PC-9 (cell line): ENCODE results near the gene HOXA9. TPM values are rescaled to one million over a fixed set of nuclear protein-coding genes. Genes with fewer than 3 reads are reported as not detected.

ENCODE experiments used
- BruUV-seq: library from RNA; stranded (reverse); fragments of 400-500 nt; replicated peaks from 2 replicates; lab custom pipeline; 2021; lab: Mats Ljungman, UMichigan
- CTCF ChIA-PET: fragments of 300-600 bp; sonication (Branson Sonifier 250); formaldehyde crosslinking; loops from one replicate; lab custom pipeline; 2022; ENCODE audit warnings: antibody characterized with exemption; lab: Charles Lee
- POLR2A ChIA-PET: fragments of 300-600 bp; sonication (Branson Sonifier 250); formaldehyde crosslinking; loops from one replicate; lab custom pipeline; 2022; ENCODE audit warnings: antibody characterized with exemption; ENCODE audit not compliant: unreplicated experiment; lab: Charles Lee
- DNase-seq, 2 experiments: peaks; one replicate each; pipeline versions ENCODE4 v3.0.0 to v3.0.0-alpha.2; 2015 to 2022; ENCODE audit warnings: mixed read lengths in 1 of 2
- H2AFZ ChIP-seq: fragments of 200-600 bp; sonication (generic); 2 replicates; pipeline ENCODE4 v1.8.1; 2017; ENCODE audit warnings: antibody characterized with exemption
- H3F3A ChIP-seq: fragments of 200-600 bp; sonication (generic); 2 replicates; pipeline ENCODE4 v1.8.1; 2017; ENCODE audit warnings: antibody characterized with exemption, mild to moderate bottlenecking, low read depth; ENCODE audit not compliant: insufficient read depth
- H3K27ac ChIP-seq: fragments of 200-600 bp; sonication (generic); 2 replicates; pipeline ENCODE4 v1.6.1; 2016; ENCODE audit warnings: mixed run types
- H3K27me3 ChIP-seq: fragments of 200-600 bp; sonication (generic); 2 replicates; pipeline ENCODE4 v1.6.1; 2016; ENCODE audit warnings: low read depth, mixed run types; ENCODE audit not compliant: insufficient read depth
- H3K36me3 ChIP-seq: fragments of 200-600 bp; sonication (generic); 2 replicates; pipeline ENCODE4 v1.6.1; 2016; ENCODE audit warnings: low read depth, mixed run types
- H3K4me1 ChIP-seq: fragments of 200-600 bp; sonication (generic); replicated peaks from 2 replicates; pipeline ENCODE4 v1.6.1; 2016; ENCODE audit warnings: mixed run types; ENCODE audit not compliant: insufficient read depth
- H3K4me2 ChIP-seq: fragments of 200-600 bp; sonication (generic); 2 replicates; pipeline ENCODE4 v1.6.1; 2017; ENCODE audit warnings: mixed run types
- H3K4me3 ChIP-seq: fragments of 200-600 bp; sonication (generic); 2 replicates; pipeline ENCODE4 v1.6.1; 2016; ENCODE audit warnings: mixed run types
- H3K79me2 ChIP-seq: fragments of 200-600 bp; sonication (generic); 2 replicates; pipeline ENCODE4 v1.6.1; 2017; ENCODE audit warnings: low read depth, mixed run types
- H3K9me2 ChIP-seq: fragments of 200-600 bp; sonication (generic); 2 replicates; pipeline ENCODE4 v1.8.1; 2017; ENCODE audit warnings: mild to moderate bottlenecking; ENCODE audit not compliant: insufficient read depth
- H3K9me3 ChIP-seq: fragments of 200-600 bp; sonication (generic); 2 replicates; pipeline ENCODE4 v1.8.1; 2016; ENCODE audit warnings: low read depth; ENCODE audit not compliant: insufficient read depth
- H4K20me1 ChIP-seq: fragments of 200-600 bp; sonication (generic); 2 replicates; pipeline ENCODE4 v1.8.1; 2017; ENCODE audit not compliant: insufficient read depth
- EZH2 ChIP-seq: fragments of 200-600 bp; sonication (generic); IDR thresholded peaks from 2 replicates; pipeline ENCODE4 v1.8.0; 2017; ENCODE audit warnings: antibody characterized with exemption, low read depth
- intact Hi-C: fragments of 100-400 bp; cut with micrococcal nuclease; formaldehyde crosslinking; loops from one replicate; pipeline ENCODE4 v1.10.0; 2022; ENCODE audit not compliant: unreplicated experiment
- total RNA-seq: library from RNA; stranded (reverse); gene quantifications from 2 replicates; pipeline ENCODE4 v1.2.3, GENCODE V29; 2021
- TF ChIP-seq, protein P1 (sequence below): fragments of 200-600 bp; sonication (generic); conservative IDR thresholded peaks from 2 replicates; pipeline ENCODE4 v1.6.1; 2017; ENCODE audit warnings: mixed run types, antibody characterized with exemption, mild to moderate bottlenecking, moderate library complexity

The HOXA9 gene
- total RNA-seq, 1 experiment from 2014 or later: 2.5 TPM

- no peaks in the 10 kb centered on the region for H3K79me2 ChIP-seq
- DNase-seq: no peak
- H3K4me1 ChIP-seq: peaks cover 4% of the 10 kb centered on the region
- intact Hi-C loops: no loop called here
- H3K9me2 ChIP-seq: no peaks in the 10 kb centered on the region
- H3K4me3 ChIP-seq: no peak overlapping the region
- H3K4me2 ChIP-seq: no peak overlapping the region
- ChIA-PET POLR2A (no interaction called here), CTCF (interaction anchor here (0.6 kb wide), 1 partner anchor 291 kb away, joined by 4 read pairs; no protein-coding TSS in a partner anchor)
- H3K9me3 ChIP-seq: no peaks in the 10 kb centered on the region
- no peaks in the 10 kb centered on the region for H3K27me3 ChIP-seq
- BruUV-seq: no TSS peak
- H3K27ac ChIP-seq: no peak overlapping the region
- no peaks in the 10 kb centered on the region for H3K36me3 ChIP-seq
- no peaks in the 10 kb centered on the region for H4K20me1 ChIP-seq
- no peak overlapping the region for H2AFZ ChIP-seq
- no peaks in the 10 kb centered on the region; the same call in 1 of the 2 replicates for H3F3A ChIP-seq
- TF ChIP-seq, protein P1, sequence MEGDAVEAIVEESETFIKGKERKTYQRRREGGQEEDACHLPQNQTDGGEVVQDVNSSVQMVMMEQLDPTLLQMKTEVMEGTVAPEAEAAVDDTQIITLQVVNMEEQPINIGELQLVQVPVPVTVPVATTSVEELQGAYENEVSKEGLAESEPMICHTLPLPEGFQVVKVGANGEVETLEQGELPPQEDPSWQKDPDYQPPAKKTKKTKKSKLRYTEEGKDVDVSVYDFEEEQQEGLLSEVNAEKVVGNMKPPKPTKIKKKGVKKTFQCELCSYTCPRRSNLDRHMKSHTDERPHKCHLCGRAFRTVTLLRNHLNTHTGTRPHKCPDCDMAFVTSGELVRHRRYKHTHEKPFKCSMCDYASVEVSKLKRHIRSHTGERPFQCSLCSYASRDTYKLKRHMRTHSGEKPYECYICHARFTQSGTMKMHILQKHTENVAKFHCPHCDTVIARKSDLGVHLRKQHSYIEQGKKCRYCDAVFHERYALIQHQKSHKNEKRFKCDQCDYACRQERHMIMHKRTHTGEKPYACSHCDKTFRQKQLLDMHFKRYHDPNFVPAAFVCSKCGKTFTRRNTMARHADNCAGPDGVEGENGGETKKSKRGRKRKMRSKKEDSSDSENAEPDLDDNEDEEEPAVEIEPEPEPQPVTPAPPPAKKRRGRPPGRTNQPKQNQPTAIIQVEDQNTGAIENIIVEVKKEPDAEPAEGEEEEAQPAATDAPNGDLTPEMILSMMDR: no peak
- no peak for TF ChIP-seq EZH2
Observed at GRCh38 chr7:27141923-27142579, 23.3 kb downstream of the HOXA9 start.

DNA sequence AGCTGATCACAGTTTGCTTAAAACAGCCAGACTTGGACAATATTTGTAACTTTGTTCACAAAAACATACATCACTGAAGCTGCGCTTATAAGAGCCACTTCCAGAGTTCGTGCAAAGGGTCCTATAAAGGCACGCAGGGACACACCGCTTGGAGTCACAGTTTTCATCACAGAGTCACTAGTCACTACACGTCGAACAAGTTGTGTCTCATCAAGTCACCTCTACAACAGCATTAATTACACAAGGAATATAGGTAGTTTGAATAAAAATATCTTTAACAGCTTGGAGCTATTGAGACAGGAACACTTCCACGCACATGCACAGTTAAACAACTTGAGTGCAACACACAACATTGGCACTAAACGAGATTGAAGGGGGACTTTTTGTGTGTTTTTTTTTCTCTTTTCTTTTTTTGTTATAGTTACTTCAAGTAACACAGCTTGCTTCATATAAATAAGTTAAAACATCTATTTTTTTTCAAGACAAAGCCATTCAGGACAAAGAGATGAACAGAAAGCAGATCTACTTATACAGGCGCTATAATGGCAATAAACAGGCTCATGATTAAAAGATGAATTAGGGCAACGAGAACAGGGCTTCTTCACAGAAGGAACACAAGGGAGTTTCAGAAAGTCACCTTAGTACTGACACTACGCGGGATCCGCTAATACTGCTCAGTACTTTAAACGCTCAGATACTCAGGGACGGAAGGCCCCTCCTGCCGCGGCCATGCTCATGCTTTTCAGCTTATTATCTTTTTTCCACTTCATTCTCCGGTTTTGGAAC lies 24.0 kb downstream of the HOXA9 start:
- H3K79me2 ChIP-seq: no peaks in the 10 kb centered on the region
- no peak overlapping the region for H3K4me2 ChIP-seq
- H3K4me3 ChIP-seq: no peak overlapping the region
- H3K4me1 ChIP-seq: peaks cover 11% of the 10 kb centered on the region
- no peak for TF ChIP-seq EZH2
- TF ChIP-seq, protein P1: no peak
- H4K20me1 ChIP-seq: no peaks in the 10 kb centered on the region
- H3K9me2 ChIP-seq: no peaks in the 10 kb centered on the region
- ChIA-PET CTCF (no interaction called here), POLR2A (no interaction called here)
- H3K27ac ChIP-seq: no peak overlapping the region
- BruUV-seq: no TSS peak
- H3K27me3 ChIP-seq: no peaks in the 10 kb centered on the region
- no peaks in the 10 kb centered on the region for H3K36me3 ChIP-seq
- H2AFZ ChIP-seq: no peak overlapping the region
- H3K9me3 ChIP-seq: no peaks in the 10 kb centered on the region
- no peaks in the 10 kb centered on the region; the same call in 1 of the 2 replicates for H3F3A ChIP-seq
- intact Hi-C loops: no loop called here
- no peak for DNase-seq

- Histone ChIP-seq H3F3A (peaks cover 10% of the 10 kb centered on the region), H3K4me1 (peaks cover 21% of the 10 kb centered on the region), H3K9me2 (no peaks in the 10 kb centered on the region), H2AFZ (no peak overlapping the region), H3K4me2 (no peak overlapping the region), H3K27me3 (no peaks in the 10 kb centered on the region), H3K36me3 (no peaks in the 10 kb centered on the region), H3K9me3 (no peaks in the 10 kb centered on the region), H3K4me3 (no peak overlapping the region), H4K20me1 (no peaks in the 10 kb centered on the region), H3K79me2 (no peaks in the 10 kb centered on the region), H3K27ac (no peak overlapping the region)
- no peak for DNase-seq
- BruUV-seq: no TSS peak
- ChIA-PET POLR2A (no interaction called here), CTCF (no interaction called here)
- intact Hi-C loops: no loop called here
- TF ChIP-seq, protein P1: no peak
- no peak for TF ChIP-seq EZH2
Observed at GRCh38 chr7:27140126-27140857, 25.0 kb downstream of the HOXA9 start.
